Fibroblast of the aortic adventitia (primary cell): ENCODE results near the gene MAB21L4. TPM values are rescaled to one million over a fixed set of nuclear protein-coding genes. Genes with fewer than 3 reads are reported as not detected.

Experiments
- DNase-seq: peaks from one replicate; pipeline ENCODE4 v3.0.0-alpha.2; 2010; ENCODE audit warnings: low read depth
- H3K4me3 ChIP-seq: 2 replicates; pipeline ENCODE4 v1.5.1; 2011; ENCODE audit warnings: low read depth, mild to moderate bottlenecking, control low read depth, low read length, moderate library complexity
- total RNA-seq: library from RNA; depleted of rRNA; stranded (reverse); fragments of >200 nt; gene quantifications from 2 replicates; pipeline ENCODE4 v1.2.3, GENCODE V29; 2012; ENCODE audit warnings: low replicate concordance
- TF ChIP-seq, protein P1 (sequence below): IDR thresholded peaks from 2 replicates; pipeline ENCODE4 v1.5.1; 2011; ENCODE audit warnings: mild to moderate bottlenecking, low read length, control low read depth, inconsistent platforms; ENCODE audit not compliant: insufficient read depth

The MAB21L4 gene
- total RNA-seq, 1 donor, result not detected

DNA sequence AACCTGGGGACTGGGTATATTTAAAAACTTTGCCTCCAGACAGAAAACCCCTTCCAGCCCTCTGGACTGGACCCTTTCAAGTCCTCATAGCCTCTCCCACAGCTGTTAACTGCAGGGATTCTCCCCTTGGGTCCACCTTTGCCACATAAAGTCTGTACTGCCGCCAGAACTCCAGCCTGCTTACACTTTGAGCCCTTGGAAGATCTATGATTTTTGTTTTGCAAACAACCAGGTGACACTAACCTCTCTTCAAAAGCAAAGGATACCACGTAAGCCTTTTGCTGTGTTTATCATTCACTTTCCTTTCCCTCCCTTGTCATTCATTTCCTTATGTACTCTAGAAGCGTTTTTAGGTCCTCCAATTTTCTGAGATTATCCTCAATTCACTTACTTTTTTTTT lies 31.5 kb downstream of the MAB21L4 start:
- H3K4me3 ChIP-seq, result no peak overlapping the region
- TF ChIP-seq, protein P1, sequence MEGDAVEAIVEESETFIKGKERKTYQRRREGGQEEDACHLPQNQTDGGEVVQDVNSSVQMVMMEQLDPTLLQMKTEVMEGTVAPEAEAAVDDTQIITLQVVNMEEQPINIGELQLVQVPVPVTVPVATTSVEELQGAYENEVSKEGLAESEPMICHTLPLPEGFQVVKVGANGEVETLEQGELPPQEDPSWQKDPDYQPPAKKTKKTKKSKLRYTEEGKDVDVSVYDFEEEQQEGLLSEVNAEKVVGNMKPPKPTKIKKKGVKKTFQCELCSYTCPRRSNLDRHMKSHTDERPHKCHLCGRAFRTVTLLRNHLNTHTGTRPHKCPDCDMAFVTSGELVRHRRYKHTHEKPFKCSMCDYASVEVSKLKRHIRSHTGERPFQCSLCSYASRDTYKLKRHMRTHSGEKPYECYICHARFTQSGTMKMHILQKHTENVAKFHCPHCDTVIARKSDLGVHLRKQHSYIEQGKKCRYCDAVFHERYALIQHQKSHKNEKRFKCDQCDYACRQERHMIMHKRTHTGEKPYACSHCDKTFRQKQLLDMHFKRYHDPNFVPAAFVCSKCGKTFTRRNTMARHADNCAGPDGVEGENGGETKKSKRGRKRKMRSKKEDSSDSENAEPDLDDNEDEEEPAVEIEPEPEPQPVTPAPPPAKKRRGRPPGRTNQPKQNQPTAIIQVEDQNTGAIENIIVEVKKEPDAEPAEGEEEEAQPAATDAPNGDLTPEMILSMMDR, result no peak
- no peak for DNase-seq

DNA sequence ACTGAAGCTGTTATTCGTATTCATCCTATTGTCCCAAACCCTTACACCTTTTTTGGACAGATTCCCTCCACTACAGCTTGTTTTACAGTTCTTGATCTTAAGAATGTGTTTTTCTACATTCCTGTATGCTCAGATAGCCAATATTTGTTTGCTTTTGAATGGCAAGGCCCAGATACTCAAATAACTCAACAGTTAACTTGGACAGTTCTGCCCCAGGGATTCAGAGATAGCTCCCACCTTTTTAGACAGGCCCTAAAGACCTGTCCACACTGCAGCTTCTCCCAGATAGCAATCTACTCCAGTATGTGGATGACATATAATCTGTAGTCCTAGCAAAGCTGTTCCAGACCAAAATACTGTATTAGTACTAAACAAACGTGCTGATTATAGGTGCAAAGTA lies 34.4 kb downstream of the MAB21L4 start:
- TF ChIP-seq, protein P1, result no peak
- no peak for DNase-seq
- H3K4me3 ChIP-seq, result no peak overlapping the region

DNA sequence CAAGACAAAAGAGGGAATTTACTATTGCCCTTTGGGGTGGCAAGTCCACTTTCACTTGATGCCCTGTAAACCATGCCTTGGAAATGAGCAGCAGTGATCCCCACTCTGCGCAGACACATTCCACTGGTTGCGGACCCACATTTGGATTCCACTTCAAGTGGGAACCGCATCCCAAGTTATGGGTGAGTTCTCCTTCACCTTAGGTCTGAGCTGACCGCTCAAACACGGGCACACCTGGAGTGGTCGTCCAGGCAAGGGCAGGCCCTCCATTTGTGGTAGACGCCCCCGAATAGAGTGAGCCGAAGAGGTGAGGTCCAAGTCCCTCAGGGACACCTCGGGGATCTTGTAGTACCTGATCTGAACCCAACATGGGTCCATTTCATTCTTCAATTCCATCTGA lies 37.1 kb downstream of the MAB21L4 start:
- no peak for DNase-seq
- TF ChIP-seq, protein P1, result no peak

DNA sequence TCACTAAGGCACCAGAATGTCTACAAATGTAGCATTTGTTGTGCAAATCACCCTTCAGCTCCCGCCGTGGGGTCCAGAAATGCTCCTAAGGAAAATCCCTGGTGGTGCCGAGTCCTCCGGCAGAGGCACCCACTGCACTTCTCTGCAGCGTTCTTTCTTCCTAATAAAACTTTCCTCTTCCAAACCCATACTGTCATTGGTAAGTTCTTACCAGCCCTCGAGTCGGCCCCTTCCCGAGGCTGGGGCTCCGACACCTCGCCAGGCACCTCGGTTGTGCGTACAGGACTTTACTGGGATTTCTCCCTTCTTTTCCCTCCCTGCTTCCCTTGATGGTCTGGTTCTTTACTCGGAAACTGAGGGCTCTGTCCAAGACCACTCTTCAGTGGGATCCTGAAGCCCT lies 37.6 kb downstream of the MAB21L4 start:
- H3K4me3 ChIP-seq, result no peak overlapping the region
- DNase-seq, result no peak
- TF ChIP-seq, protein P1, result no peak

More for the DNA sequence above, 37.1 kb downstream of the MAB21L4 start:
- H3K4me3 ChIP-seq, result no peak overlapping the region

DNA sequence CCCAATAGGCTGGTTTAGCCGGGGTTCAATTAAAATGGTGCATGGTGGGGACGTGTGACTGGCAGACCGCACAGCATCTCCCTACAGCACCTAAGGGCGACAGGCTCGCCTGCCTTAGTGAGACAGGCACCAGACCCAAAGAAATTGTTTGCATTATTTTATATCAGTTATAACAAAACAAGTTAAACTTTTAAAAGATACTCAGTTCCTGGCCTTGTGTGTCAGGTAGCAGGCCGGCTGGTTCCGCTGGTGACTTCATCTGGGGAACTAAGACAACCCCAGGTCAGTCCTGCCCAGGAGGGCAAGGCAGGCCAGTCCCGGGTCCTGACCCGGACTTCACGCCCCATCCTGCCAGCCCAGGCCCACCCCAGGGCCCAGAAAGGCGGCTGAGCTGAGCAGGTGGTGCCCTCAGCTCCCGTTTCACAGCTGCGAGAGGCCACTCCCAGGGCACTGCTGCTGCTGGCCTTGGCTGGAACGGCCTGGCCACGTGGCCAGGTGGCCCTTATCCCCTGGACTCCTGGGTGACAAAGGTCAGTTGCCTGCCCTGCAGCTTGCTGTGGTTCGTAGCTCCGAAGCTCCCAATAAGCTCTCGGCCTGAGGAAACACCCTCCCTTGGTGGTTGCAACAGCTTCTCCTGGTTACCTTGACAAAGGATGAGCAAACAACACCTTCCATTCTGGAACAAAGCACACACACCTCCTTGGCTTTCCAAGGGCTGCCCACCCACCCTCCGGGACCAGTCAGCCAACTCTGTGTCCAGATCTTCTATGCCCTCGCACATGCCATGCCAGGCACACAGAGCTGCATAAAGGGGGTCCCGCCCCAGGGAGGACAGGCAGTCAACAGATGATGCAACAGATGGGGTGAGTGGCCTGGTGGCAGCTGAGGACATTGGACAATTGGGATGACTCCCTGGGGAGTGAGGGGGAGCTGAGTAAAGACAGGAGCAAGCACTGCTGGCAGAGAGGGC lies 38.6 kb downstream of the MAB21L4 start:
- TF ChIP-seq, protein P1, result no peak
- DNase-seq, result no peak
- H3K4me3 ChIP-seq, result no peak overlapping the region

DNA sequence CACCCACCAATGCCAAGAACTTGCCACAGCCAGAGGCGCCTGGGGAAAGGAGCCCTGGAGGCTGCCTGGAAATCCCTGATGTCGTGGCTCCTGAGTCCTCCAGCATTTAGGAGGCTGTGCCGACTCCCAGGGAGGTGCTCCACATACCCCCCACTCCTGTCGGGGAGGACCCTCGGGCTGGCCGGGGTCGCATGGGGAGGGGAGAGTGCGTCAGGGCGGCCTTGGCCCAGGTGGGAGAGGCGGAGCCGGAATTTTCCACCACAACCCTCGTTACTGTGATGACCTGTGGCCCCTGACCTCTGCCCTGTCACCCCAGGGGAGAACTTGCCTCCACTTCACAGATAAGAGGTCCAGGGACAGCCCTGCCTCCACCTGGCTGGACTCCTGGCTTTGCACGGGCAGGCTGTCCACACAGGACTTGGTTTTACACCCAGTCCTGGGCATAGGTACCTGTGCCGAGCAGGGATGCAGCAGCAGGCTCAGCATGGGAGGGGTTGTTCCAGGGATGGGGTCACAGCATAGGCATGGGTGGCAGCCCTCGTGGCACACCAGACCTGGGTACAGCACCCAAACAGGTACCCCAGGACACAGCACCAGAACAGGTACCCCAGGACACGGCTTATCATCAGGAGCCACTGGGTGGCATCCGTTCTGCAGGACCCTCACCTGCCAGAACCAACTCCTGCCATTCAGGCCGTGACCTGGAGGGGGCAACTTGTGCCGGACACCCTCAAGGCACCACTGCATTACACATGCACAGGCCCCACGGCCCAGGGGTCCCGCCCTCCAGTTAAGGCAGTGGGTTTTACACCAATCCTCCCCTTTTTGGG lies 39.6 kb downstream of the MAB21L4 start:
- TF ChIP-seq, protein P1, result peak; percentile 16
- no peak overlapping the region for H3K4me3 ChIP-seq
- DNase-seq, result no peak
